NB4 (cell line): Measurements from ENCODE around the gene TMED8.

Source experiments
- CTCF ChIP-seq: IDR thresholded peaks from one replicate; pipeline ENCODE4 v1.5.1; 2012; ENCODE audit warnings: low read depth, low read length
- POLR2A ChIP-seq: IDR thresholded peaks from 2 replicates; pipeline ENCODE4 v1.6.1; 2011; ENCODE audit warnings: mild to moderate bottlenecking; ENCODE audit not compliant: insufficient read length; ENCODE audit errors: extremely low read depth

- no peak for TF ChIP-seq POLR2A
- no peak for TF ChIP-seq CTCF
These were observed 51.8 kb downstream of the TMED8 start for GRCh38 chr14:77324816-77325745.
